Inflammatory macrophage treated with lipopolysaccharide for 1 hour (primary cell): Measurements from ENCODE around the gene PTPRN2.
"Not testable (repeated sequence)": the region's sequence is repeated elsewhere in the genome, so short reads cannot be mapped to it uniquely, and the experiment has no call there.

ENCODE experiments used
- DNase-seq, 2 donors: peaks; one replicate each; pipeline ENCODE4 v3.0.0-alpha.2; 2020 to 2022

PTPRN2 gene

DNA sequence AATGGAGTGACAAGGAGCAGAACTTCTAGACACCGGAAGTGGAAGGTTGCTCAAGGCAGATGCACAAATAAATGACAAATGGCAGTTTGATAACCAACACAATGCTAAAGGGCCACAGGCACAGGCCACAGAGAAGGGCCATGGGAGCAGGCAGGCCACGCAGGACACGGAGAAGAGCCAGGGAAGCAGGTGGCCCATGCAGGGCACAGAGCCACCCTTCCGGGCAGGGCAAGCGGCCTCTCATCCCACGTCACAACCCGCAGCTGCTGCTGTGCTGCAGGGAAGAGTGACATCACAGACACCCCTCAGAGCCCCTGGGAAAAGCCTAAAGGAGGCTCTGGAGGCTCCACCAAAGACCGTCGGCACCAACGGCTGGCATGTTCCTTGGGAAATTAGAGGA, 328.5 kb downstream of the PTPRN2 start:
- DNase-seq, result no peak

DNA sequence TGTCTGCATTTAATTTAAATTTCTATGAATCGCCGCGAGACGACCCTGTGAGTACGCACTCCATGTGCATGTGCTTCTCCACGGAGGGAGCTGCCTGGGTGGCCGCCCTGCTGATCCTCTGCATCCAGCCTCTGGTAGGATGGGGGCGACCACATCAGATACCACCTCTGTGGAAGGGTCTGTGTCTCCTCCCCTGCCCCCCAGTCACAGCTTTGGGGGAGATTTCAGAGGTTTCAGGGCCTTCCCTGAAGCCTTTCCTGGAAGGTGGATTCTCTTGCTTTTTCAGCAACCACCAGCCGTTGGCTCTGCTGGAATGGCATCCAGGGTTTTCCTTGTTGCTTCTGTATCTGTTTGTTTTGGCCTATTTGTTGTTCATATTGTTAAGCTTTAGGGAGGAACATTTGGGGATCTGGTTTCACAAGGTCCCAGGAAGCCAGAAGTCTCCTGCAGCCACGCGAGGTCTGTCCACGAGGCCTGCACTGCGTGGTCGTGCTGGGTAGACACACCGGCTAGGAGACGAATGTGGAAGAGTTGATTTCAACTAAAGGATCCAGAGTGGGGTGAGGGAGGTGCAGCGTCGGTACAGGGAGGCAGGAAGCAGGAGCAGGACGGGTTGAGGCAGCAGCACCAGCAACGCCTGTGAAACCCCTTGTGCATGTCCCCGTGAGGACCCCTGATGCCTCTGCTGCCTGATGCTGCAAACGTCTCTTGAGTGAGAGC, 329.1 kb downstream of the PTPRN2 start:
- no peak for DNase-seq

DNA sequence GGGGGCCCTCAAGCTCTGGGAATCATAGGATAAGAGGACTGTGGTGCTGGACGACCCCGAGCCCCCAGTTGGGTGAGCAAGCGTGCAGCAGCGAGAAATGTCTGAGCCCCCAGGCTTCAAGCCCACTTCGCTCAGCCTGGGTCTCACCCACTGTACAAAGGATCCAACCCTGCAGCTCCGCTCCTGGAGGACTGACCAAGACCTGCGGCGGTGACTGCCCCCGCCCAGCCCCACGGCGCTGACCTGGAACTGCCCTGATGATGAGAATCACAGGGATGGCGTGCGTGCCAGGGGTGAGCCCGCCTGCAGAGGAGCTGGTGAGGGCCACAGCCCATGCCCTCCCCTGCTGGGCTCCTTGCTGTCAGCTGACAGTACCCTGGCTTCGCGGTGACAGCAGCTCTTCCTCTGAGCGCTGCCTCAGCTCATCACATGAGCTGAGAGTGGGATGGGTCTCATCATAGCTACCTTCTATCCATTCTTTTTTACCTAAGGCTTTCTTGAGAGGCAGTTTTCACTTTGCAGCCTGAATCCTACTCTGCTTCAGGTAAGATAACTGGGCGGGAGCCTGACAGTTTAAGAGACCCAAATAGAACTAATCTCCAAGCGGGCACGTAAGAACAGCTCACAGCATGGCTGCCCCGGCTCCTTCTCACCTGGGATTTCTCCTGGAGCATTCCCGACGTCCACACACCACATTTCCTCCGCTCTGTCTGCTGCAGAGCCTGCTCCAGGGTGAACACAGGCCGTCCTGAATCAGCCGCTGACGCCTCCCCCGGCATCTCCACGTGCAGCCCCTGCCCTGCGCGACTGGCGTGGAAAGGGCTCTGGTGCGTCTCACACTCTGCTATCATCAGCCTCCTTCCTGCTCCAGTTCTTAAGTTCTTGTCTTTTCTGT, 329.9 kb downstream of the PTPRN2 start:
- DNase-seq, result no peak

DNA sequence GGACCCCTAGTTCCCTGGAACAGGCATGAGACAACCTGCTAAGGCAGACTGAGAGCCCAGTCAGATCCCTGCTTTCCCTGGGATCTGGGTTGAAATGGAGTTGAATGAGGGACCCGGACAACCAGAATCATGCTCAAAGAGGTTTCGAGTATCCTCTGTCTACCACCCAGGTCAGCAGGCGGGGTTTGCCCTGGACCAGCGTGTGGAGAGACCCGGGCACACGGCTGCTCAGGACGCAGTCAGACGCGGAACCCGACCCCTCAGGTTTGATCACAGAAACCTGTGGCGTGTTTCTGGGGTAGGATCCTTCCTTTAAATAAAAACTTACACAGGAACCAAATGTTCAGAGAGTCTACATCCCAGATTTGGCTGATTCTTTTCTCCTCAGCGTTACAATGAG, 330.6 kb downstream of the PTPRN2 start:
- no peak for DNase-seq

DNA sequence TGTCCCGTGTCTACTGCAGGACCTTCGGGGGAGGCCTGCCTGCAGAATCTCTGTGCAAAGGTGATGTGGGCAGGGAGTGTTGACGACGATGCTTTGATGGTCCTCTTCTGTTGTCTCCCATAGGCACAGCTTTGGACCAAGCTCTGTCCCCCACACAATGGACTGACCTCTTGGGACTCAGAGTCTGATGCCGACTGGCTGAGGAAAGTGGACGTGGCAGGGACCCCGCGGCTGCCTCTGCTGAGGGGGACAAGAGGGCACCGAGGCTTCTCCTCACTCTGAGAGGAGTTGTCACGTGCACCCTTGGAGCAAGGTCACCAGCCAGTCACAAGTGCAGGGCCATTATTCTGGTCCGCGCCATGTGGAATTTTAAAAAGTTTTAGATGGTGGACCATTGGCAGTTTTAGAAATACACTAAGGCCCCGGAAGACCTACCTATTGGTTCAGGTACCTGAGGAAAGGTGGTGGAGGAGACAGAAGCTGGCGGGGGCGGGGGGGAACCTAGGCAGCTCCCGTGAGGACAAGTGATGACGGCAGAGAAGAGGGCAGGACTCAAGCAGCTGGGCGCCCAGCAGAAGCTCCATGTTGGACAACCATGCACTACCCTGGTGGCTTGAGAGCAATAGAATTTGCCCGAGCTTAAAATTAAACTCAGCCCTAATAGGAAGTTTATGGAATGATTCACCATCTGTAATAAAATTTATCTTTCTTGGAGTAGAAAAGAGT, 331.4 kb downstream of the PTPRN2 start:
- DNase-seq, result no peak

DNA sequence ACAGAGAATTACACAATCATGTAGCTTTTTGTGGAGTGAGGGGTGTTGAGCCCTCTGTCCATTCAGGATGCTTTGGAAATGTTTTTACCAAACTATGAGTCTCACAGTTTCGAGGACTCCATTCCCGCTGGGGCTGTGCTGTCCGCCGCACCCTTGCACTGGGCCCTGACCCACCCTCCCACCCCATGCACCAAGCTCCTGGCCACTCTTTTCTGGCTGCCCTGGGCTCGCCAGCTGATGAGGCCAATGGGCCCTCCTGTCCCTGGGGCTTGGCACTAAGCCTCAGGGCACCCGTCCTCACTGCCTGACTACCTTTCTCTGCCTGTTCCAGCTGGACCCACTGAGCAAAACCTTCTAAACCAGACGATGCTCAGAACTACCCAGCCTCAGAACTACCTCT, 332.1 kb downstream of the PTPRN2 start:
- DNase-seq, result no peak

DNA sequence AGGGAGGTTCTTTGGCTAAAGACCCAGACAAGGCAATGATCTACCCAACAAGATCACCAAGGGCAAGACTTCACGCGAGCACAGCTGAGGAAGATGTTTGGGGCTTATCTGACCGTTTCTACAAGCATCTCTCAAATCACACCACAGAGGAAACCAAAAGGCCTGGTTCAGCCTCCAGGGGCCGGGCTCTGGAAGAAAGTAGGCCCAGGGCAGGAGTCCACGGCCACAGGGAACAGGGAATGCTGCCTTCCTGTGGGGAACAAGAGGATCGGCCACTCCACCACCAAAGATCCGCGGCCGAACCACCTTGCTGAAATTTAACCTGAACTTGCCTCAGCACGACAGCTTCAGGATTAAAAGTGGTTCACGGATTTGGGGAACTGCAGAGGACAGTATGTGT, 332.5 kb downstream of the PTPRN2 start:
- no peak for DNase-seq

DNA sequence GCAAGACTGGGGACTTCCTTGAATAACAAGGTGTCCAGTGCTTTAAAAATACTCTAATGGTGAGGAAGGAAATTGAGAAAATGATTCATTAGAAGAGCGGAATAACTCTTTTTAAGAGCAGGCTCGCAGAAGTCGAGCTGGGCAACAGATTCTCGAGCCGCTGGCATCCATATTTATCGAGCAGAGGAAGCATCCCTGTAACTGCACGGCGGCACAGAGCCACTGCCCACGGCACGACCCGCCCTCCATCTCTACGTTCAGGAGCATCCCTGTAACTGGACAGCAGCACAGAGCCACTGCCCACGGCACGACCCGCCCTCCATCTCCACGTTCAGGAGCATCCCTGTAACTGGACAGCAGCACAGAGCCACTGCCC, 334.0 kb downstream of the PTPRN2 start:
- not testable (repeated sequence) for DNase-seq

DNA sequence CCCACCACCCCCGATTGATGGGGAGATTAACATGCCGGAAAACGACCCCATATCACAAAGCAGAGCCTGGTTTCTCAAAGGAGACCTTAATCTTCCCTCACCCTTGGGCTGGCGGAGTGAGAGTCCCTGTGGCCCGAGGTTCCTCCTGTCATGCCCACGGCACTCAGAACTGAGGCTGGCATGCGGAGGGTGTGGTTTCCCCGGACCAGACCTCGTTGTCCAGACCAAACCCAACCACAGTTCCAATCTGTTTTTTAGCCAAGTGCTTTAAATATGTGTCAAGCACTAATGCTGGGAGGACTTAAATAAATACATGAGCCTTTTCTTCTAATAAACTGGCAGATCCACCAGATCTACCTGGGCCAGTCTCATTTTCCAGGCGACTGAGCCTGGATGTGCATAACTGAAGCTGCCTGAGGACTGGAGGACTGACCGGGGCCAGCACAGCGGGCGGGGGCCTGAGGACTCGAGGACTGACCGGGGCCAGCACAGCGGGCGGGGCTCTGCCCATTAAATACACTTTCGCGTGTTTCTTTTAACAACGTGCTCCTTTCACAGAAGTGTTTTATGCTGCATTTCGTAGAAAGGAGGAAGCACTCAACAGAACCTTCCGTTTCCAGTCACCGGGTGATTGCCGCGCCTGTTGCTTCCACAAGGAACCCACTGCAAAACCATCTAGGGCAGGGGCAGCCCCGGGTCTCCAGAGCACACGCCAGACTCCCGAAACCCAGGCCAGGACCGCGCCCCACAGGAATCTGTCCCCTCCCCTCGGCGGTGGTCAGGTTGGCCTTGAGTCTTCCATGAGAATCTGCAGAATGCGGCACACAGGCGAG, 334.6 kb downstream of the PTPRN2 start:
- DNase-seq, result no peak

DNA sequence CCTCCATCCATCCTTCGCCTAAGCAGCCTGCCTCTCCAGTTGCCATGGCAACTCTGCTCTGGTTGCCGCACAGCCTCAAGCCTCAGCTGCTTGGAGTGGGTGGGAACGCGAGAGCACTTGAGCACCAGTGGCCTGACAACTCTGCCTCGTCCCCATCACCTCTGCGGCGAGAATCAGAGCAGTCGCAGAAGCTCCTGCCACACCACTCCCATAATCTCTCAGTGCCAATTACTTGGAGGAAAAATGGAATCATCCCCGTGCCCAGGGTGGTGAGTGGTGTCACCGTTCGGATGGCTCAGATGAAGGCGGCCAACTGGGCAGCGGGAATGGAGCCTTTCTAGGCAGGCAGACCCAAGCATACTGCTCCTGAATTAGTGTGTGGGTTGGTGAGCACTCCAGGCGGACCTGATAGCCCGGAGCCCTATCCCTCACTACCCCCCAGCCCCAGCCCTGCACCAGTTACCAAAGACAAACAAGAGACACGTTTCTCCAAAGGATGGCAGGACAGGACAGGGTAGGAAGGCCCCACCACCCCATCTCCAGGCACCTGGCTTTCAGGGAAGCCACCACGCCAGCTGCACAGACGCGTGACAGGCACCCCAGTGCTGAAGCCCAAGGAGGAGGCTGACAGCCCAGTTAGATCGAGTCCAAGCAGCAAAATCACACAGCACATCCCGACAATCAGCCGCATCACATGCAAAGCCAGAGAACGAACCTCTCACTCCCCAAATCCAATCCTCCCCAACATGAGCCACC, 335.4 kb downstream of the PTPRN2 start:
- no peak for DNase-seq

DNA sequence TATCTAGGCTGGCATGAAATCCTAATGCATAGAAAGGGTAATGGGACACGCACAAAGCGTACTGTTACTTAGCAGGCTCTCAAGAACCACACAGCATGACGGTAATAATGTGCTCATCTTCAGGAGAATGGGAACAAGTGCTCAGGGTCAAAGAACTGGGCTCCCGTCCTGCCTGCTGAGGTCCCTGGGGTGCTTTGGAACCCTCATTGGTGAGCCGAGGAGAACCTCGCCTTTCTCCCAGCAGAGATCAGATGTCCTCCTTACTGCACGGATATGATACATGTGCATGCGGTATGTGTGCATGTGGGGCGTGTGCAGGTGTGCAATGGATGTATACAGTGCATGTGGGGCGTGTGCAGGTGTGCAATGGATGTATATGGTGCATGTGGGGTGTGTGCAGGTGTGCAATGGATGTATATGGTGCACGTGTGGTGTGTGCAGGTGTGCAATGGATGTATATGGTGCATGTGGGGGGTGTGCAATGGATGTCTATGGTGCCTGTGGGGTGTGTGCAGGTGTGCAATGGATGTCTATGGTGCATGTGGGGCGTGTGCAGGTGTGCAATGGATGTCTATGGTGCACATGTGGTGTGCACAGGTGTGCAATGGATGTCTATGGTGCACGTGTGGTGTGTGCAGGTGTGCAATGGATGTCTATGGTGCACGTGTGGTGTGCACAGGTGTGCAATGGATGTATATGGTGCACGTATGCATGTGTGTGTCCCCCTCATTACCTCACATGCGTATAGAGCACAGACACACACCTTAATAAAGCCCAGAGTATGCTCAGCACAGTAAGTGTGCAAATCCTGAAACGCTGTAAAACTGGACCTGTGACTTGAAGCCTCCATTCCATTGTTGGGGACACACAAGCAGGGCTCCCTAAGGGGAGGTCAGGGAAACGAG, 336.3 kb downstream of the PTPRN2 start:
- DNase-seq, result no peak

DNA sequence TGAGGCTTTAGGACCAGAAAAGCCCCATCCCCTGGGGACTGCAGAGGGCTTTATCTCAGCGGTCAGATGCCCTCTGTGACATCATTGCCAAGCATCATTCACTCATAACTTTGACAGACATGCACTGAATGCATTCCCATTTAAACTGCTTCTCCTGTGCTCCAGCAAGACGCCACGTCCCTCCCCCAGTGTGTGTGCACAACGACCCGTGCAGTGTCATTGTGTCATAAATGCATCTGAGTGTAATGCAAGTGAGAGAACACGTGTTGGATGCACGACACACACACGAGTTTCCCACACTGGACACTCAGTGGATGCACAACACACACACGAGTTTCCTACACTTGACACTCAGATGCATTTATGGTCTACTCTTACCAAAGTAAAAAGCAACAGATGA, 337.9 kb downstream of the PTPRN2 start:
- DNase-seq, result no peak

DNA sequence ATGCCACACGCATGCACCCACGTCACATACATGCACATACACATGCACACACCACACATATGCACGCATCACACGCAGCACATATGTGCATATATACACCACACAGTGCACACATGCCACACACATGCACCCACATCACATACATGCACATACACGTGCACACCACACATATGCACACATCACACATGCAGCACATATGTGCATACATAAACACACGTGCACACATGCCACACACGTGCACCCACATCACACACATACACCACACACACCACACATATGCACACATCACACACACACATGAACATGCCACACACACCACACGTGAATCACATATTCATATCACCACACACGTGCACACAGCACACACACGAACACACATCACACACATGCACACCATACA, 338.8 kb downstream of the PTPRN2 start:
- no peak for DNase-seq

DNA sequence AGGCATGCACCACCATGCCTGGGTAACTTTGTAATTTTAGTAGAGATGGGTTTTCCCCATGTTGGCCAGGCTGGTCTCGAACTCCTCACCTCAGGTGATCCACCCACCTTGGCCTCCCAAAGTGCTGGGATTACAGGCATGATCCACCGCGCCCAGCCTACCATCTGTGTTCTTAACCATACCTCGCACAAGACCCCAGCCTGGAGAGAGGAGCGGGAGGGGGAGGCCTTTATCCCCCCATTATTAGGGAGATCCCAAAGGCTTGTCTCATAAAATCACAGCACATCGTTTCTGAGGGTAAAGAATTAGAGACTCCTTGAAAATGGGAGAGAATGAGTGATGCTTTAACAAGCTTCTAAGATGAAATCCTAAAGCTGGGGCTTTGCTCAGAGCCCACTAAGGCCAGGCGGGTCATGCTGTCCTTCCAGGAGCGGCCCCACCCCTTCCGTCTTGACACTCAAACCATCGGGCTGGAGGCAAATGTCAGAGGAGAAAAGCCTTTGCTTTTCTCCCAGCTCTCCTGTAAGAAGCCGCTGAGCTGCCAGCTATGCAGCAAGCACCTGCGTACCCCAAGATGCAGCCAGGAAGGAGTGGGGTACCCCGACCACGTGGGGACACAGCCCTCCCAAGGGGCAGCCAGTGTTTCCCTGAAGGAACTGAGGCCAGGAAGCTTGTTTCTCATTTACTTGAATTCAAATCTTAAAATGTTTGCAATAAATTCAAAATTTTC, 339.7 kb downstream of the PTPRN2 start:
- no peak for DNase-seq

DNA sequence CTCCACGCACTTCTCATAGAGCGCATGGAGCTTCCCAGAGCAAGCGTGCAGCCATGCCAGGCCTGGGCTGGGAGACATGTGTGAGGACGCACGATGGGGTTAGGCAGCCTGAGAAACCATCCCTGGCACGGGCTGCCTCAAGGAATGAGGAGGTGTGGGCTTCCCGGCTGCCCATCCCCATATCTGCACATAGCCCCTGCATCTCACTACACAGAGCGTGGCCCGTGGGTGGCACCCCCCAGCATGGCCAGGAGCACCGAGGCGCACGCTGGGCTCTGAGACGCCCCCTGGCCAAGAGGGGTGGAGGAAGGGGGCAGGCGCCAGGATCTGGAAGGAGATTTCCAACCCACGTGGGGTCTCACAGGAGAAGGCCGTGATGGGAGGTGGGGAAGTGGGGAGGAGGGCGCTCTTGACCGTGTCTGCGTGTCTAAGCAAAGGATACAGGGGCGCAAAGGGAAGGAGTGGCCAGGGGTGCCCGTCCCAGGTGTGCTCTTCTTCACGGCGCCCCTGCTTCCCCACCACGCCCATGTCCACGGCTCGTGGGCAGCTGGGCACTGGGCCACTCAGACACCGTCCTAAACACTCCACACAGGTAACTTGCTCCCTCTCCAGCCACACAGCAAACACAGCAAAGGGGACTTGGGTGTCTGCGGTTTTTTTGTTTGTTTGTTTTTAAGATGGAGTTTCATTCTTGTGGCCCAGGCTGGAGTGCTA, 340.5 kb downstream of the PTPRN2 start:
- DNase-seq, result no peak

DNA sequence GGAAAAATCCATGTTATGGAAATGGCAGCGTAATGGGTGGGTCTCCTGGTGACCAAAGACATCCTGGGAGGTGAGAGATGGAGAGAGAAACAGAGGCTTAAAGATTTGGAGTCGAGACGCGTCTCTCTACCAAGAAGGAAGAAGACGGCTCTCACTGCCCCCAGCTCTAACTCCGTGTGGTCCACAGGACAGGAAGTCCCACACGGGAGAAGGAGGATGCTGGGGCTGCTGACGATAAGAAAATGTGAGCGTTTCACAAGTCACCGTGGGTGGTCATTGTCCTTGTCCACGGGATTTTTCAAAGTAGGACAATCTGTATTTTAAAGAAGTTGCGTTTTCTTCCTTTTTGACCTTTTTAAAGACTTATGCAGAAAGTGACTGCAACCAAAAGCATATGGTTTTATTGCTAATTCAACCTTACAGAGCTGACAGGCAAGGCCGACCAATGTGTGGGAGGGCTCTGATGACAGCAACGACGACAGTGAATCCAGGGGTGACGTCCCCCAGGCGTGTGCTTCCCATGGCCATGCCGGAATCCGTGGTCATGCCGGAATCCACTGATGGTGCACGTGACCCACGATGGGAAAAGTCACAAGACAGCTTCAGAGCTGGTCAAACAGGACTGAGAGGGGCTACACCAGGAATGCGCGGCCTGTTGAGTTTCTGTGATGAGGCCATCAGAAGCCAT, 341.2 kb downstream of the PTPRN2 start:
- no peak for DNase-seq

DNA sequence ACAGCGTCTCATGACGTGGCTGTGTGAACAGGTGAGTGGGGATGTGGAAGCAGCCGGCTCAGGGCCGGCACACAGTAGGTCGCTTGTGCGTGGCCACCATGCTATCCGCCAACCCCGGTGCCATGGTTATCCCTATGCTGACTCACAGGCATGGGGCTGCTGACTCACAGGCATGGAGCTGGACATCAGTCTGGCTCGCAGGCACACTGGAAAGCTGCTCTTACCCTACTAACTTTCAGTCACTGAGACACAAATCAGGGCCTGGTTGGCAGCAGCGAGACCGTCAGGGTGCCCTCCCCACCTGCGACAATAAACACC, 341.9 kb downstream of the PTPRN2 start:
- no peak for DNase-seq

DNA sequence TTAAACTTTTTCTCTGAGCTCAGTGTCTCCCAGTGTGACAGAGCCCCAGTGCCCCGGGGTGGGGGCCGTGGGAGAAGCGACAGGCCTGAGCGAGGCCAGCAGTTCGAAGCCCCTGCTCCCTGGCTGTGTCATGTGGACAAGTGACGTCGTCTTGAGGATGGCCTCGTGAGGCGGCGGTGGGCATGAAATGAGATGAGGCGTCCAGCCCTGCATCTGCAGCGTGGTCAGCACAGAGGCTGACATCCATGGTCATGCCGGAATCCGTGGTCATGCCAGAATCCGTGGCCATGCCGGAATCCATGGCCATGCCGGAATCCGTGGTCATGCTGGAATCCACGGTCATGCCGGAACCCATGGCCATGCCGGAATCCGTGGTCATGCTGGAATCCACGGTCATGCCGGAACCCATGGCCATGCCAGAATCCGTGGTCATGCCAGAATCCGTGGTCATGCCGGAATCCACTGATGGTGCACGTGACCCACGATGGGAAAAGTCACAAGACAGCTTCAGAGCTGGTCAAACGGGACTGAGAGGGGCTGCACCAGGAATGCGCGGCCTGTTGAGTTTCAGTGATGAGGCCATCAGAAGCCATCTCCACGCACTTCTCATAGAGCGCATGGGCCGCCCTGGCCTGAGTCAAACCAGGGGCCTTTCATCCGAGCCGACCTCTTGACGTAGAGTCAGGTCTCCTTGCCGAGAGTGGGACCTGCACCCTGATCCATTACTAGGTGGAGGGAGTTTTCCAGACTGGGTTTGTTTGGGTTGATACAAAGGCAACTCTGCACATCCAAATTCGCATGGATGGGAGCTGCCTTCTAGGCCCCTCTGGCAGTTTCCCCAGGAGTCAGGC, 342.5 kb downstream of the PTPRN2 start:
- DNase-seq, result no peak
